Hepatocyte (in vitro differentiated cells): ENCODE data around the gene RABGAP1L. TPM values are rescaled to one million over a fixed set of nuclear protein-coding genes. Genes with fewer than 3 reads are reported as not detected.
"Not testable (repeated sequence)": the region's sequence is repeated elsewhere in the genome, so short reads cannot be mapped to it uniquely, and the experiment has no call there.

Experiments
- DNase-seq: peaks from one replicate; pipeline ENCODE4 v3.0.0-alpha.2; 2016; ENCODE audit warnings: low spot score
- H2AFZ ChIP-seq: fragments of 200-600 bp; sonication (generic); 2 replicates; pipeline ENCODE4 v1.6.0; 2016; ENCODE audit warnings: antibody characterized with exemption, mild to moderate bottlenecking
- H3K27ac ChIP-seq: fragments of 200-600 bp; sonication (generic); 2 replicates; pipeline ENCODE4 v1.5.1; 2016; ENCODE audit warnings: mild to moderate bottlenecking
- H3K27me3 ChIP-seq: fragments of 200-600 bp; sonication (generic); 2 replicates; pipeline ENCODE4 v1.6.1; 2016
- H3K36me3 ChIP-seq: fragments of 200-600 bp; sonication (generic); replicated peaks from 2 replicates; pipeline ENCODE4 v1.5.1; 2016; ENCODE audit warnings: low read depth; ENCODE audit not compliant: insufficient read depth
- H3K4me1 ChIP-seq: fragments of 200-600 bp; sonication (generic); 2 replicates; pipeline ENCODE4 v1.5.1; 2016; ENCODE audit warnings: mild to moderate bottlenecking, moderate library complexity; ENCODE audit not compliant: insufficient read depth
- H3K4me2 ChIP-seq: fragments of 200-600 bp; sonication (generic); 2 replicates; pipeline ENCODE4 v1.6.0; 2016
- H3K4me3 ChIP-seq: fragments of 200-600 bp; sonication (generic); 2 replicates; pipeline ENCODE4 v1.5.1; 2016; ENCODE audit warnings: mild to moderate bottlenecking
- H3K79me2 ChIP-seq: fragments of 200-600 bp; sonication (generic); 2 replicates; pipeline ENCODE4 v1.6.0; 2017; ENCODE audit warnings: mild to moderate bottlenecking
- H3K9me2 ChIP-seq: fragments of 200-600 bp; sonication (generic); replicated peaks from 2 replicates; pipeline ENCODE4 v1.6.0; 2017; ENCODE audit warnings: mild to moderate bottlenecking; ENCODE audit not compliant: insufficient read depth
- H3K9me3 ChIP-seq: fragments of 200-600 bp; sonication (generic); 2 replicates; pipeline ENCODE4 v1.5.1; 2016; ENCODE audit warnings: low read depth, mild to moderate bottlenecking
- H4K20me1 ChIP-seq: fragments of 200-600 bp; sonication (generic); 2 replicates; pipeline ENCODE4 v1.6.0; 2016; ENCODE audit warnings: mild to moderate bottlenecking; ENCODE audit not compliant: insufficient read depth, poor library complexity, severe bottlenecking
- CTCF ChIP-seq: fragments of 200-600 bp; sonication (generic); IDR thresholded peaks from 2 replicates; pipeline ENCODE4 v1.5.1; 2016; ENCODE audit warnings: antibody characterized with exemption, mild to moderate bottlenecking; ENCODE audit not compliant: poor library complexity
- EZH2 ChIP-seq: fragments of 200-600 bp; sonication (generic); IDR thresholded peaks from 2 replicates; pipeline ENCODE4 v1.6.1; 2016; ENCODE audit warnings: antibody characterized with exemption, mild to moderate bottlenecking, borderline replicate concordance
- EZH2phosphoT487 ChIP-seq: fragments of 200-600 bp; sonication (generic); IDR thresholded peaks from one replicate; pipeline ENCODE4 v1.6.1; 2018; ENCODE audit warnings: antibody characterized with exemption, mild to moderate bottlenecking, low read depth, moderate library complexity; ENCODE audit not compliant: unreplicated experiment, severe bottlenecking
- WGBS: methylation state at CpG from one replicate; pipeline ENCODE4 v1.1.6; 2016; ENCODE audit warnings: low lambda C conversion rate; ENCODE audit errors: missing lambda C conversion rate; 5-methylcytosine and 5-hydroxymethylcytosine counted together
- polyA plus RNA-seq: library from polyadenylated mRNA; unstranded; fragments of >200 nt; fragmentation: Nextera tagmentation; extraction: Ambion mirVana; gene quantifications from 2 replicates; pipeline ENCODE4 v1.2.1, GENCODE V29; 2016
- total RNA-seq: library from RNA; depleted of rRNA; stranded (reverse); fragments of >200 nt; gene quantifications from 2 replicates; pipeline ENCODE4 v1.2.3, GENCODE V29; 2014

Gene RABGAP1L
- total and polyA plus RNA-seq, 2 experiments from 2014 or later: 15.0 to 41.8 TPM

- Histone ChIP-seq H3K4me3 (no peak overlapping the region), H3K36me3 (no peaks in the 10 kb centered on the region), H3K27ac (no peak overlapping the region), H3K79me2 (no peaks in the 10 kb centered on the region), H4K20me1 (no peaks in the 10 kb centered on the region), H3K9me2 (no peaks in the 10 kb centered on the region), H3K4me2 (no peak overlapping the region), H2AFZ (no peak overlapping the region), H3K9me3 (no peaks in the 10 kb centered on the region), H3K27me3 (no peaks in the 10 kb centered on the region), H3K4me1 (no peaks in the 10 kb centered on the region)
- TF ChIP-seq CTCF (no peak), EZH2phosphoT487 (no peak), EZH2 (no peak)
- WGBS: 73% methylated on average over 3 of the region's 3 CpGs
- DNase-seq: no peak
These were observed 248.3 kb downstream of the RABGAP1L start for GRCh38 chr1:174407665-174408064.

- DNase-seq: no peak
- Histone ChIP-seq H2AFZ (no peak overlapping the region), H3K9me2 (no peaks in the 10 kb centered on the region), H3K4me1 (no peaks in the 10 kb centered on the region), H3K27me3 (no peaks in the 10 kb centered on the region), H3K36me3 (no peaks in the 10 kb centered on the region), H3K27ac (no peak overlapping the region), H3K4me3 (no peak overlapping the region), H3K79me2 (no peaks in the 10 kb centered on the region), H3K9me3 (no peaks in the 10 kb centered on the region), H3K4me2 (no peak overlapping the region), H4K20me1 (no peaks in the 10 kb centered on the region)
- TF ChIP-seq EZH2 (no peak), EZH2phosphoT487 (no peak), CTCF (no peak)
- WGBS: 71% methylated on average over 2 of the region's 2 CpGs
These were observed 248.8 kb downstream of the RABGAP1L start for GRCh38 chr1:174408146-174408545.

GRCh38 chr1:174409801-174410200, 250.5 kb downstream of the RABGAP1L start:
- H3K27me3 ChIP-seq, DNase-seq, H4K20me1 ChIP-seq, H3K4me3 ChIP-seq, H3K36me3 ChIP-seq, H3K9me2 ChIP-seq, H3K9me3 ChIP-seq, H3K79me2 ChIP-seq, H3K4me2 ChIP-seq, H2AFZ ChIP-seq, H3K4me1 ChIP-seq, H3K27ac ChIP-seq: not testable (repeated sequence)
- 72% methylated on average over 3 of the region's 3 CpGs for WGBS

- 65% methylated on average over 4 of the region's 4 CpGs for WGBS
- Histone ChIP-seq H3K9me2 (no peaks in the 10 kb centered on the region), H3K9me3 (no peaks in the 10 kb centered on the region), H3K36me3 (no peaks in the 10 kb centered on the region), H3K27ac (no peak overlapping the region), H3K4me1 (no peaks in the 10 kb centered on the region), H4K20me1 (no peaks in the 10 kb centered on the region), H3K27me3 (no peaks in the 10 kb centered on the region), H3K79me2 (no peaks in the 10 kb centered on the region), H3K4me3 (no peak overlapping the region), H3K4me2 (no peak overlapping the region), H2AFZ (no peak overlapping the region)
- DNase-seq: no peak
- TF ChIP-seq EZH2phosphoT487: no peak
- TF ChIP-seq EZH2: no peak
- TF ChIP-seq CTCF: no peak
These were observed 254.3 kb downstream of the RABGAP1L start for GRCh38 chr1:174413632-174414031.
